K562 (cell line): ENCODE measurements around the gene DNMT1. TPM values are rescaled to one million over a fixed set of nuclear protein-coding genes. Genes with fewer than 3 reads are reported as not detected.

Experiments used
- ATAC-seq: fragments of 200-7000 bp; cut with Tn5 transposase; 3 replicates; pipeline ENCODE4 v1.9.1; 2020; ENCODE audit warnings: moderate library complexity
- BruUV-seq: library from RNA; stranded (reverse); fragments of 400-500 nt; replicated peaks from 2 replicates; lab custom pipeline; 2021; lab: Mats Ljungman, UMichigan
- CTCF ChIA-PET: fragments of 300-600 bp; formaldehyde crosslinking; extraction: SDS; loops from one replicate; lab custom pipeline; 2021; ENCODE audit warnings: low intra/inter-chr PET ratio; lab: Yijun Ruan, JAX
- POLR2A ChIA-PET: fragments of 300-600, 350-650 bp; sonication (Branson Sonifier 250); formaldehyde crosslinking; extraction: SDS; loops from one replicate; lab custom pipeline; 2021; ENCODE audit warnings: antibody characterized with exemption, inconsistent platforms; lab: Yijun Ruan, JAX
- DNase-seq, 4 experiments: peaks; one replicate each; pipeline versions ENCODE4 v3.0.0 to v3.0.0-alpha.2; 2011 to 2018; ENCODE audit warnings: low spot score in 3 of 4, mixed read lengths in 3 of 4; ENCODE audit errors: extremely low read depth in 1 of 4
- FAIRE-seq: peaks from 2 replicates; lab custom pipeline; 2011; peaks lifted over from hg19 to GRCh38; lab: Jason Lieb, UNC
- H2AFZ ChIP-seq: 2 replicates; pipeline ENCODE4 v1.6.0; 2011; ENCODE audit warnings: low read depth, low read length, control low read depth, inconsistent platforms
- H3K27ac ChIP-seq: fragments of 200-600 bp; 3 replicates; pipeline ENCODE4 v1.8.0; 2011; ENCODE audit warnings: low read depth, mild to moderate bottlenecking, control low read depth, inconsistent platforms, low read length, moderate library complexity, mixed read lengths; ENCODE audit errors: extremely low read depth
- H3K27me3 ChIP-seq, 2 experiments: fragments of 300-600 bp in 1 of 2; 2 replicates in 1 of 2; 3 replicates in 1 of 2; pipeline versions ENCODE4 v1.6.0 to v1.8.0; 2011; ENCODE audit warnings: inconsistent platforms in 2 of 2, low read length in 2 of 2, mild to moderate bottlenecking in 1 of 2, mixed read lengths in 1 of 2, moderate library complexity in 1 of 2; ENCODE audit not compliant: control insufficient read depth in 2 of 2, insufficient read depth in 2 of 2
- H3K36me3 ChIP-seq: fragments of 300-600 bp; 3 replicates; pipeline ENCODE4 v1.8.0; 2011; ENCODE audit warnings: mild to moderate bottlenecking, low read length, inconsistent platforms; ENCODE audit not compliant: control insufficient read depth, insufficient read depth
- H3K4me1 ChIP-seq, 2 experiments: fragments of 200-600 bp in 1 of 2; replicated peaks in 1 of 2; 2 replicates in 1 of 2; 3 replicates in 1 of 2; pipeline versions ENCODE4 v1.5.1 to v1.8.0; 2011; ENCODE audit warnings: inconsistent platforms in 2 of 2, low read length in 2 of 2, mild to moderate bottlenecking in 1 of 2, mixed read lengths in 1 of 2, moderate library complexity in 1 of 2; ENCODE audit not compliant: control insufficient read depth in 2 of 2, insufficient read depth in 2 of 2
- H3K4me2 ChIP-seq: 2 replicates; pipeline ENCODE4 v1.6.1; 2011; ENCODE audit warnings: low read length, control low read depth, inconsistent platforms, mixed read lengths; ENCODE audit not compliant: insufficient read depth
- H3K4me3 ChIP-seq: fragments of 200-600 bp; sonication (generic), shearing (Covaris generic); 2 replicates; pipeline ENCODE4 v1.5.1; 2016; ENCODE audit warnings: control low read depth, inconsistent platforms
- H3K79me2 ChIP-seq: fragments of 200-600 bp; 3 replicates; pipeline ENCODE4 v1.8.0; 2011; ENCODE audit warnings: low read length, inconsistent platforms; ENCODE audit not compliant: control insufficient read depth, insufficient read depth
- H3K9ac ChIP-seq, 2 experiments: 2 replicates each; pipeline versions ENCODE4 v1.6.0 to v1.6.1; 2011; ENCODE audit warnings: low read depth in 2 of 2, low read length in 2 of 2, control low read depth in 1 of 2, inconsistent platforms in 1 of 2, mild to moderate bottlenecking in 1 of 2, mixed read lengths in 1 of 2; ENCODE audit not compliant: insufficient read depth in 1 of 2
- H3K9me1 ChIP-seq: one replicate; pipeline ENCODE4 v1.6.0; 2011; ENCODE audit warnings: inconsistent platforms, mild to moderate bottlenecking, low read length, moderate library complexity; ENCODE audit not compliant: control insufficient read depth, insufficient read depth
- H3K9me3 ChIP-seq: replicated peaks from 2 replicates; pipeline ENCODE4 v1.5.1; 2011; ENCODE audit warnings: low read depth, low read length, inconsistent platforms; ENCODE audit not compliant: control insufficient read depth, insufficient read depth
- H4K20me1 ChIP-seq: replicated peaks from 2 replicates; pipeline ENCODE4 v1.6.1; 2011; ENCODE audit warnings: low read length, inconsistent platforms, mixed read lengths; ENCODE audit not compliant: control insufficient read depth, insufficient read depth
- ADNP ChIP-seq: fragments of 200-800 bp; sonication (Bioruptor generic); IDR thresholded peaks from 2 replicates; pipeline ENCODE4 v1.6.1; 2016; ENCODE audit warnings: missing genetic modification characterization, missing compliant biosample characterization
- BCOR ChIP-seq: fragments of 450-650 bp; IDR thresholded peaks from 2 replicates; pipeline ENCODE4 v1.6.1; 2016
- CBX1 ChIP-seq: sonication (generic); IDR thresholded peaks from 2 replicates; pipeline ENCODE4 v1.6.1; 2016; ENCODE audit warnings: antibody characterized with exemption, low read depth, mild to moderate bottlenecking
- CEBPG ChIP-seq, 3 experiments: fragments of 200-800 bp in 1 of 3; sonication (Bioruptor generic) in 1 of 3; sonication (generic) in 1 of 3; formaldehyde crosslinking in 1 of 3; IDR thresholded peaks in 2 of 3; conservative IDR thresholded peaks in 1 of 3; 2 replicates each; pipeline versions ENCODE4 v1.6.1 to v1.8.0; 2016 to 2022; ENCODE audit warnings: missing compliant biosample characterization in 2 of 3, missing genetic modification characterization in 2 of 3, mild to moderate bottlenecking in 1 of 3, missing genetic modification reagents in 1 of 3
- CHD4 ChIP-seq: fragments of 200-600 bp; sonication (generic); IDR thresholded peaks from 3 replicates; pipeline ENCODE4 v1.6.1; 2012; ENCODE audit warnings: low read depth, mild to moderate bottlenecking, mixed read lengths, low read length, inconsistent platforms; ENCODE audit not compliant: insufficient read depth, insufficient replicate concordance, poor library complexity, severe bottlenecking
- HDAC2 ChIP-seq: fragments of 450-650 bp; IDR thresholded peaks from 2 replicates; pipeline ENCODE4 v1.6.1; 2016; ENCODE audit warnings: mild to moderate bottlenecking
- KDM1A ChIP-seq, 2 experiments: fragments of 450-650 bp; IDR thresholded peaks; 2 replicates each; pipeline ENCODE4 v1.6.1; 2016; ENCODE audit warnings: mild to moderate bottlenecking in 2 of 2
- MAX ChIP-seq: sonication (generic); formaldehyde crosslinking; IDR thresholded peaks from 2 replicates; pipeline ENCODE4 v1.9.0; 2022; ENCODE audit warnings: mild to moderate bottlenecking, missing genetic modification reagents
- MLX ChIP-seq, 2 experiments: fragments of 450-650 bp in 1 of 2; sonication (generic) in 1 of 2; formaldehyde crosslinking; conservative IDR thresholded peaks; 2 replicates each; pipeline versions ENCODE4 v1.4.0 to v1.8.1; 2020 to 2022; ENCODE audit warnings: mild to moderate bottlenecking in 1 of 2, missing genetic modification reagents in 1 of 2
- OTX1 ChIP-seq: fragments of 450-650 bp; formaldehyde crosslinking; IDR thresholded peaks from 2 replicates; pipeline ENCODE4 v1.4.0; 2022; ENCODE audit warnings: mild to moderate bottlenecking
- PHF20 ChIP-seq: fragments of 450-650 bp; IDR thresholded peaks from 2 replicates; pipeline ENCODE4 v1.6.1; 2018; ENCODE audit not compliant: partially characterized antibody
- RBM25 ChIP-seq: fragments of 200-400 bp; formaldehyde crosslinking; IDR thresholded peaks from 2 replicates; pipeline ENCODE4 v1.6.1; 2018; ENCODE audit warnings: low read length, low read depth, moderate library complexity; ENCODE audit not compliant: severe bottlenecking
- RCOR1 ChIP-seq, 2 experiments: IDR thresholded peaks; 2 replicates each; pipeline ENCODE4 v1.6.1; 2012; ENCODE audit warnings: low read depth in 2 of 2, low read length in 2 of 2, borderline replicate concordance in 1 of 2, improper control_type of control experiment in 1 of 2
- SMARCA5 ChIP-seq: fragments of 450-650 bp; IDR thresholded peaks from 2 replicates; pipeline ENCODE4 v1.6.1; 2016
- TFAP4 ChIP-seq: sonication (generic); formaldehyde crosslinking; IDR thresholded peaks from 2 replicates; pipeline ENCODE4 v1.8.0; 2022; ENCODE audit warnings: missing genetic modification reagents, mild to moderate bottlenecking, moderate library complexity, borderline replicate concordance
- USF1 ChIP-seq: sonication (generic); formaldehyde crosslinking; IDR thresholded peaks from 2 replicates; pipeline ENCODE4 v1.9.0; 2022; ENCODE audit warnings: mild to moderate bottlenecking, missing genetic modification reagents
- ZBTB1 ChIP-seq: sonication (generic); formaldehyde crosslinking; IDR thresholded peaks from 2 replicates; pipeline ENCODE4 v1.8.1; 2023; ENCODE audit warnings: missing genetic modification reagents, low read depth, mild to moderate bottlenecking, borderline replicate concordance
- WGBS: fragments of 100-300 bp; shearing (Covaris generic); methylation state at CpG from one replicate; pipeline ENCODE4 v1.1.6; 2016; ENCODE audit warnings: low coverage, mixed read lengths; ENCODE audit not compliant: insufficient coverage; ENCODE audit errors: missing lambda C conversion rate; 5-methylcytosine and 5-hydroxymethylcytosine counted together
- in situ Hi-C: fragments of 300-500 bp; cut with MboI; formaldehyde crosslinking; loops from 4 replicates; pipeline ENCODE4 v1.15.0; 2018; ENCODE audit warnings: inconsistent platforms, mixed read lengths
- intact Hi-C: fragments of 100-400 bp; cut with micrococcal nuclease; formaldehyde crosslinking; loops from 2 replicates; pipeline ENCODE4 v1.14.2; 2022
- polyA plus RNA-seq, 8 experiments: library from polyadenylated mRNA; depleted of rRNA in 4 of 8; stranded (reverse) in 5 of 8; unstranded in 3 of 8; fragments of >200 nt; fragmentation: Nextera tagmentation in 2 of 8; fragmentation: Illumina TruSeq in 1 of 8; extraction: Ambion mirVana in 2 of 8; extraction: Trizol in 1 of 8; gene quantifications; 2 replicates each; pipeline versions ENCODE4 v1.2.1 to v1.2.3, GENCODE V29; 2011 to 2014; ENCODE audit warnings: inconsistent platforms in 1 of 8, missing spikeins in 1 of 8
- total RNA-seq, 7 experiments: library from RNA; depleted of rRNA in 6 of 7; stranded (reverse); fragments of >200 nt in 6 of 7; fragmentation: Illumina TruSeq in 2 of 7; extraction: Trizol in 2 of 7; gene quantifications; 2 replicates each; pipeline versions ENCODE4 v1.2.1 to v1.2.3, GENCODE V29; 2011 to 2021; ENCODE audit warnings: low replicate concordance in 1 of 7

DNMT1 gene
- total and polyA plus RNA-seq, 9 of the 15 experiments (the other 6 are each of a cell fraction or from before 2014, with no cell fraction given), result 80.1 to 271 (median 121) TPM

GRCh38 chr19:10088949-10089554 lies 105.7 kb downstream of the DNMT1 start:
- no peaks in the 10 kb centered on the region for H3K27me3 ChIP-seq
- H3K27ac ChIP-seq, result no peak overlapping the region
- H3K4me3 ChIP-seq, result no peak overlapping the region
- H3K36me3 ChIP-seq, result no peaks in the 10 kb centered on the region; the same call in 2 of the 3 replicates
- intact Hi-C loops (no loop called here), in situ Hi-C loops (no loop called here)
- peaks cover 3% of the 10 kb centered on the region; the same call in 1 of the 3 replicates for H3K79me2 ChIP-seq
- H3K4me2 ChIP-seq, result no peak overlapping the region
- H3K9me3 ChIP-seq, result no peaks in the 10 kb centered on the region
- H3K4me1 ChIP-seq, result peaks cover 12 to 43% of the 10 kb centered on the region in 2 experiments; a peak in 4 of 5 replicates
- 43% methylated on average over 6 of the region's 6 CpGs for WGBS
- peaks cover 3% of the 10 kb centered on the region; the same call in 1 of the 2 replicates for H4K20me1 ChIP-seq
- TF ChIP-seq CBX1 (peak; percentile 78; the same call in 1 of the 2 replicates), RBM25 (peak; percentile 95), ADNP (tag) (peak; percentile 91), KDM1A (IDR thresholded peaks at IDR 0.05) (peak; percentile 74 to 85), CEBPG (CRISPR knock-in tag; IDR thresholded peaks at IDR 0.05) (0 out of 2 replicates have a peak, but pooled peaks have one; percentile 15), CEBPG (tag; conservative IDR thresholded peaks at IDR 0.05 in 1 of 2, IDR thresholded peaks at IDR 0.05 in 1 of 2) (no peak), USF1 (0 out of 2 replicates have a peak, but pooled peaks have one; percentile 8), ZBTB1 (CRISPR knock-in tag) (no peak), PHF20 (no peak), MLX (CRISPR knock-in tag; conservative IDR thresholded peaks at IDR 0.05) (no peak), RCOR1 (IDR thresholded peaks at IDR 0.05; ENCODE audit: borderline replicate concordance in 1 of 2, low read depth in 2 of 2, low read length in 2 of 2) (peak; percentile 24 to 25; a peak in 2 of 4 replicates), HDAC2 (peak; percentile 40; the same call in 1 of the 2 replicates), MAX (CRISPR knock-in tag) (0 out of 2 replicates have a peak, but pooled peaks have one; percentile 35), TFAP4 (CRISPR knock-in tag) (peak; percentile 18; the same call in 1 of the 2 replicates), BCOR (peak; percentile 93), OTX1 (no peak), CHD4 (peak; percentile 76), SMARCA5 (0 out of 2 replicates have a peak, but pooled peaks have one; percentile 41)
- FAIRE-seq (no peak), DNase-seq (peak in 2 of 4 experiments; percentile 6 to 10), ATAC-seq (no peak)
- no TSS peak for BruUV-seq
- no peaks in the 10 kb centered on the region for H3K9me1 ChIP-seq
- CTCF ChIA-PET, result no interaction called here
- H3K9ac ChIP-seq, result no peak overlapping the region
- no peak overlapping the region for H2AFZ ChIP-seq
- POLR2A ChIA-PET, result interaction anchor here (0.6 to 0.7 kb wide), 2 partner anchors 146 to 485 kb away, joined by 3 read pairs; no protein-coding TSS in a partner anchor
